Measurements from ENCODE around the gene CNTNAP3.
"Not testable (repeated sequence)": the region's sequence is repeated elsewhere in the genome, so short reads cannot be mapped to it uniquely, and the experiment has no call there.

DNA sequence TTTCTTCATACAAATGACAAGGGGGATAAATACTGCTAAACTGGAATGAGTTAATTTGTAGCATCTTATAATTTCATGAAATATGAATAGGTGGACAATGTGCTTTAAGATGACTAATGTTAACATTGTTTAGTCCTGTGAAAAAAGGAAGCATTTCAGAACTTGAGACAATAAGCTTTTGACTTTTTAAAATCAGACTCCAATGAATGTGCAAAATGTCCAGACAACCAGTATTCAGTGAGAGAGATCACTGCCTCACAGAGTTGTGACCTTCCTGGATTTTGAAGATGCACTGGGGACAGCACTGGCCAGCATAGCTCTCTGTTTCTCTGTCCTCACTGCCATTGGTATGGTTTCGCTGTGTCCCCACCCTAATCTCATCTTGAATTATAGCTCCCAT lies 249.7 kb downstream of the CNTNAP3 start:
- TF ChIP-seq, protein P1, sequence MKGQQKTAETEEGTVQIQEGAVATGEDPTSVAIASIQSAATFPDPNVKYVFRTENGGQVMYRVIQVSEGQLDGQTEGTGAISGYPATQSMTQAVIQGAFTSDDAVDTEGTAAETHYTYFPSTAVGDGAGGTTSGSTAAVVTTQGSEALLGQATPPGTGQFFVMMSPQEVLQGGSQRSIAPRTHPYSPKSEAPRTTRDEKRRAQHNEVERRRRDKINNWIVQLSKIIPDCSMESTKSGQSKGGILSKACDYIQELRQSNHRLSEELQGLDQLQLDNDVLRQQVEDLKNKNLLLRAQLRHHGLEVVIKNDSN (IDR thresholded peaks at IDR 0.05; ENCODE audit: borderline replicate concordance, extremely low read length, insufficient read depth, low read depth, low read length), result not testable (repeated sequence)
- TF ChIP-seq EZH2 (IDR thresholded peaks at IDR 0.05; ENCODE audit: borderline replicate concordance, control insufficient read depth, low read depth, low read length), result not testable (repeated sequence)
- TF ChIP-seq, protein P2, sequence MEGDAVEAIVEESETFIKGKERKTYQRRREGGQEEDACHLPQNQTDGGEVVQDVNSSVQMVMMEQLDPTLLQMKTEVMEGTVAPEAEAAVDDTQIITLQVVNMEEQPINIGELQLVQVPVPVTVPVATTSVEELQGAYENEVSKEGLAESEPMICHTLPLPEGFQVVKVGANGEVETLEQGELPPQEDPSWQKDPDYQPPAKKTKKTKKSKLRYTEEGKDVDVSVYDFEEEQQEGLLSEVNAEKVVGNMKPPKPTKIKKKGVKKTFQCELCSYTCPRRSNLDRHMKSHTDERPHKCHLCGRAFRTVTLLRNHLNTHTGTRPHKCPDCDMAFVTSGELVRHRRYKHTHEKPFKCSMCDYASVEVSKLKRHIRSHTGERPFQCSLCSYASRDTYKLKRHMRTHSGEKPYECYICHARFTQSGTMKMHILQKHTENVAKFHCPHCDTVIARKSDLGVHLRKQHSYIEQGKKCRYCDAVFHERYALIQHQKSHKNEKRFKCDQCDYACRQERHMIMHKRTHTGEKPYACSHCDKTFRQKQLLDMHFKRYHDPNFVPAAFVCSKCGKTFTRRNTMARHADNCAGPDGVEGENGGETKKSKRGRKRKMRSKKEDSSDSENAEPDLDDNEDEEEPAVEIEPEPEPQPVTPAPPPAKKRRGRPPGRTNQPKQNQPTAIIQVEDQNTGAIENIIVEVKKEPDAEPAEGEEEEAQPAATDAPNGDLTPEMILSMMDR (IDR thresholded peaks at IDR 0.05 in 2 of 3, conservative IDR thresholded peaks at IDR 0.05 in 1 of 3; ENCODE audit: control insufficient read depth in 2 of 3, extremely low read depth in 1 of 3, insufficient read depth in 1 of 3, low read depth in 3 of 3, low read length in 3 of 3), result not testable (repeated sequence)
